Fibroblast of lung (primary cell): ENCODE measurements around the gene ARFIP1. TPM values are rescaled to one million over a fixed set of nuclear protein-coding genes. Genes with fewer than 3 reads are reported as not detected.

Experiments
- DNase-seq, 2 donors: peaks; one replicate each; pipeline versions ENCODE4 v3.0.0 to v3.0.0-alpha.2; 2010; ENCODE audit warnings: low read depth in 2 of 2
- H2AFZ ChIP-seq: 2 replicates; pipeline ENCODE4 v1.5.1; 2012; ENCODE audit warnings: low read length, control low read depth, inconsistent platforms
- H3K27ac ChIP-seq: 2 replicates; pipeline ENCODE4 v1.5.1; 2011; ENCODE audit warnings: low read length, control low read depth; ENCODE audit not compliant: insufficient read depth
- H3K27me3 ChIP-seq: 2 replicates; pipeline ENCODE4 v1.5.1; 2011; ENCODE audit warnings: mild to moderate bottlenecking, low read length; ENCODE audit not compliant: control insufficient read depth, insufficient read depth
- H3K36me3 ChIP-seq: 2 replicates; pipeline ENCODE4 v1.5.1; 2011; ENCODE audit warnings: low read length; ENCODE audit not compliant: control insufficient read depth, insufficient read depth
- H3K4me1 ChIP-seq: 2 replicates; pipeline ENCODE4 v1.5.1; 2011; ENCODE audit warnings: low read length; ENCODE audit not compliant: control insufficient read depth, insufficient read depth; ENCODE audit errors: extremely low read depth
- H3K4me2 ChIP-seq: 2 replicates; pipeline ENCODE4 v1.5.1; 2011; ENCODE audit warnings: low read length, control low read depth; ENCODE audit not compliant: insufficient read depth; ENCODE audit errors: extremely low read depth
- H3K4me3 ChIP-seq, 4 experiments: fragments of 200-600 bp in 1 of 4; sonication (generic) in 1 of 4; replicated peaks in 1 of 4; 2 replicates each; pipeline ENCODE4 v1.5.1; 2011 to 2016; ENCODE audit warnings: low read length in 4 of 4, low read depth in 3 of 4, mild to moderate bottlenecking in 3 of 4, control low read depth in 2 of 4, inconsistent platforms in 1 of 4, mixed read lengths in 1 of 4; ENCODE audit not compliant: insufficient read depth in 1 of 4; ENCODE audit errors: control extremely low read depth in 1 of 4
- H3K79me2 ChIP-seq: 2 replicates; pipeline ENCODE4 v1.5.1; 2012; ENCODE audit warnings: mild to moderate bottlenecking, low read length, inconsistent platforms; ENCODE audit not compliant: control insufficient read depth, insufficient read depth
- H3K9ac ChIP-seq: 2 replicates; pipeline ENCODE4 v1.5.1; 2011; ENCODE audit warnings: mild to moderate bottlenecking, low read length, control low read depth; ENCODE audit not compliant: insufficient read depth
- H3K9me3 ChIP-seq: 2 replicates; pipeline ENCODE4 v1.5.1; 2012; ENCODE audit warnings: low read depth, low read length; ENCODE audit not compliant: control insufficient read depth, insufficient read depth
- H4K20me1 ChIP-seq: 2 replicates; pipeline ENCODE4 v1.5.1; 2011; ENCODE audit warnings: low read length; ENCODE audit not compliant: control insufficient read depth, insufficient read depth; ENCODE audit errors: extremely low read depth
- EZH2 ChIP-seq: IDR thresholded peaks from 2 replicates; pipeline ENCODE4 v1.5.1; 2012; ENCODE audit warnings: low read length, control low read depth, mild to moderate bottlenecking; ENCODE audit errors: missing control alignments
- polyA plus RNA-seq, 2 donors: library from polyadenylated mRNA; depleted of rRNA in 1 of 2; stranded (reverse) in 1 of 2; unstranded in 1 of 2; fragments of >200 nt; gene quantifications; 2 replicates each; pipeline ENCODE4 v1.2.1, GENCODE V29; 2011 to 2012; ENCODE audit warnings: missing spikeins in 1 of 2
- total RNA-seq: library from RNA; depleted of rRNA; stranded (reverse); fragments of >200 nt; gene quantifications from 2 replicates; pipeline ENCODE4 v1.2.1, GENCODE V29; 2014
- TF ChIP-seq, protein P1 (sequence below), 2 donors: IDR thresholded peaks in 1 of 2; conservative IDR thresholded peaks in 1 of 2; 1 replicate in 1 of 2; 2 replicates in 1 of 2; pipeline ENCODE4 v1.5.1; 2011 to 2012; ENCODE audit warnings: low read length in 2 of 2, control low read depth in 1 of 2, inconsistent platforms in 1 of 2, low read depth in 1 of 2, mild to moderate bottlenecking in 1 of 2

Gene ARFIP1
- total and polyA plus RNA-seq, 2 donors (not counting 1 experiment from before 2014, with no cell fraction given) = 35.6 to 40.8 TPM

- Histone ChIP-seq H3K4me3 (no peak overlapping the region), H3K9ac (no peak overlapping the region), H4K20me1 (no peaks in the 10 kb centered on the region), H3K9me3 (no peaks in the 10 kb centered on the region), H3K79me2 (no peaks in the 10 kb centered on the region), H3K27me3 (no peaks in the 10 kb centered on the region), H3K36me3 (no peaks in the 10 kb centered on the region), H2AFZ (no peak overlapping the region), H3K4me2 (no peak overlapping the region), H3K4me1 (no peaks in the 10 kb centered on the region), H3K27ac (no peak overlapping the region)
- no peak for DNase-seq
- no peak for TF ChIP-seq EZH2
- TF ChIP-seq, protein P1, sequence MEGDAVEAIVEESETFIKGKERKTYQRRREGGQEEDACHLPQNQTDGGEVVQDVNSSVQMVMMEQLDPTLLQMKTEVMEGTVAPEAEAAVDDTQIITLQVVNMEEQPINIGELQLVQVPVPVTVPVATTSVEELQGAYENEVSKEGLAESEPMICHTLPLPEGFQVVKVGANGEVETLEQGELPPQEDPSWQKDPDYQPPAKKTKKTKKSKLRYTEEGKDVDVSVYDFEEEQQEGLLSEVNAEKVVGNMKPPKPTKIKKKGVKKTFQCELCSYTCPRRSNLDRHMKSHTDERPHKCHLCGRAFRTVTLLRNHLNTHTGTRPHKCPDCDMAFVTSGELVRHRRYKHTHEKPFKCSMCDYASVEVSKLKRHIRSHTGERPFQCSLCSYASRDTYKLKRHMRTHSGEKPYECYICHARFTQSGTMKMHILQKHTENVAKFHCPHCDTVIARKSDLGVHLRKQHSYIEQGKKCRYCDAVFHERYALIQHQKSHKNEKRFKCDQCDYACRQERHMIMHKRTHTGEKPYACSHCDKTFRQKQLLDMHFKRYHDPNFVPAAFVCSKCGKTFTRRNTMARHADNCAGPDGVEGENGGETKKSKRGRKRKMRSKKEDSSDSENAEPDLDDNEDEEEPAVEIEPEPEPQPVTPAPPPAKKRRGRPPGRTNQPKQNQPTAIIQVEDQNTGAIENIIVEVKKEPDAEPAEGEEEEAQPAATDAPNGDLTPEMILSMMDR (conservative IDR thresholded peaks at IDR 0.05 in 1 of 2, IDR thresholded peaks at IDR 0.05 in 1 of 2; ENCODE audit: low read depth in 1 of 2, low read length in 2 of 2) = no peak
These were observed 148.5 kb downstream of the ARFIP1 start for GRCh38 chr4:152928286-152928685.

- H3K9me3 ChIP-seq = no peaks in the 10 kb centered on the region
- H3K27me3 ChIP-seq = peaks cover 2% of the 10 kb centered on the region
- H3K27ac ChIP-seq = no peak overlapping the region
These were observed 150.1 kb downstream of the ARFIP1 start for GRCh38 chr4:152929888-152930287.

DNA sequence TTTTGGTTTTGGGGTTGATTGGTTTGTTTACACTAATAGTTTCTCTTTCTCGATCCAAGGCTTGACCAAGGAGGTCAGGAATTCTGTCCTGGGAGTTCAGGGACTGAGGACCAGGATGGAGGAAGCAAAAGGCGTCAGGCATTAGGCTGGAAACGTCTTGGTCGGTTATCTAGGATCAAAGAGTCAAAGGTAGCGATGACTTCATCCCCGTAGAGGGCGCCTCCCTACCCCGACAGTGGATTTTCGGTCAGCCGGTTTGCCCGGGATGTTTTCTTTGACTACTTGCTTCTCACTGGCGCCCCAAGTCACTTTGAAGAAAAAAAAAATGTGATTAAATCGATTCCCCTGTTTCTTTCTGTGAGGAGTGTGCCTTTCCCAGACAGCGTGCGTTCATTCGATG is 155.4 kb downstream of the ARFIP1 start:
- Histone ChIP-seq H3K4me3 (no peak overlapping the region), H3K4me2 (no peak overlapping the region), H3K79me2 (no peaks in the 10 kb centered on the region), H3K4me1 (no peaks in the 10 kb centered on the region), H3K36me3 (no peaks in the 10 kb centered on the region), H2AFZ (no peak overlapping the region), H3K9me3 (no peaks in the 10 kb centered on the region), H4K20me1 (no peaks in the 10 kb centered on the region), H3K9ac (no peak overlapping the region), H3K27me3 (peaks cover 27% of the 10 kb centered on the region), H3K27ac (no peak overlapping the region)
- DNase-seq = no peak
- TF ChIP-seq EZH2 = no peak
- TF ChIP-seq, protein P1 (conservative IDR thresholded peaks at IDR 0.05 in 1 of 2, IDR thresholded peaks at IDR 0.05 in 1 of 2; ENCODE audit: low read depth in 1 of 2, low read length in 2 of 2) = no peak

More at GRCh38 chr4:152929888-152930287, 150.1 kb downstream of the ARFIP1 start:
- no peaks in the 10 kb centered on the region for H3K79me2 ChIP-seq
- no peaks in the 10 kb centered on the region for H4K20me1 ChIP-seq
- DNase-seq = no peak
- TF ChIP-seq, protein P1 (conservative IDR thresholded peaks at IDR 0.05 in 1 of 2, IDR thresholded peaks at IDR 0.05 in 1 of 2; ENCODE audit: low read depth in 1 of 2, low read length in 2 of 2) = no peak
- TF ChIP-seq EZH2 = no peak
- H3K36me3 ChIP-seq = no peaks in the 10 kb centered on the region
- no peak overlapping the region for H3K4me2 ChIP-seq
- no peaks in the 10 kb centered on the region for H3K4me1 ChIP-seq
- H3K4me3 ChIP-seq = no peak overlapping the region
- H2AFZ ChIP-seq = no peak overlapping the region
- no peak overlapping the region for H3K9ac ChIP-seq
